Stomach smooth muscle (tissue), 2 donors: ENCODE results near the gene TIMP2.
A peak's percentile ranks its signal among the peaks of the same experiment; 100 is the strongest.
"Not testable (repeated sequence)": the region's sequence is repeated elsewhere in the genome, so short reads cannot be mapped to it uniquely, and the experiment has no call there.

ENCODE experiments used
- H3K27ac ChIP-seq: one replicate; pipeline ENCODE4 v1.7.0; 2013; ENCODE audit warnings: mild to moderate bottlenecking, low read length, inconsistent platforms
- H3K27me3 ChIP-seq, 2 donors: one replicate each; pipeline ENCODE4 v1.7.0; 2013; ENCODE audit warnings: low read length in 2 of 2; ENCODE audit not compliant: insufficient read depth in 2 of 2, control insufficient read depth in 1 of 2
- H3K36me3 ChIP-seq, 2 donors: one replicate each; pipeline ENCODE4 v1.7.0; 2013; ENCODE audit warnings: low read length in 2 of 2; ENCODE audit not compliant: control insufficient read depth in 2 of 2, insufficient read depth in 2 of 2
- H3K4me1 ChIP-seq: one replicate; pipeline ENCODE4 v1.7.0; 2013; ENCODE audit warnings: low read length; ENCODE audit not compliant: control insufficient read depth, insufficient read depth
- H3K4me3 ChIP-seq, 2 donors: one replicate each; pipeline ENCODE4 v1.7.0; 2013; ENCODE audit warnings: low read length in 2 of 2
- H3K9ac ChIP-seq, 2 donors: one replicate each; pipeline ENCODE4 v1.7.0; 2013; ENCODE audit warnings: low read length in 2 of 2, mild to moderate bottlenecking in 1 of 2
- H3K9me3 ChIP-seq, 2 donors: one replicate each; pipeline ENCODE4 v1.7.0; 2013; ENCODE audit warnings: low read length in 2 of 2; ENCODE audit not compliant: control insufficient read depth in 2 of 2
- donor health status: healthy.
- donor health status: Pancreatic carcinoma.

Gene TIMP2

GRCh38 chr17:78917451-78918275 lies 7.5 kb downstream of the TIMP2 start:
- H3K9me3 ChIP-seq: no peaks in the 10 kb centered on the region
- H3K27me3 ChIP-seq: no peaks in the 10 kb centered on the region
- H3K4me3 ChIP-seq: peak overlapping the region in 1 of 2 donors; percentile 35
- H3K36me3 ChIP-seq: peaks cover 0 to 3% of the 10 kb centered on the region in 2 donors
- peaks cover 66% of the 10 kb centered on the region for H3K4me1 ChIP-seq
- no peak overlapping the region for H3K9ac ChIP-seq
- peak overlapping the region; percentile 11 for H3K27ac ChIP-seq

GRCh38 chr17:78915872-78916632 lies 9.1 kb downstream of the TIMP2 start:
- H3K9ac ChIP-seq: no peak overlapping the region

GRCh38 chr17:78913115-78913514 lies 12.1 kb downstream of the TIMP2 start:
- Histone ChIP-seq H3K4me3 (no peak overlapping the region), H3K9ac (no peak overlapping the region), H3K27ac (no peak overlapping the region), H3K9me3 (no peaks in the 10 kb centered on the region), H3K4me1 (peaks cover 38% of the 10 kb centered on the region), H3K27me3 (no peaks in the 10 kb centered on the region), H3K36me3 (peaks cover 0 to 8% of the 10 kb centered on the region in 2 donors)

More at GRCh38 chr17:78915872-78916632, 9.1 kb downstream of the TIMP2 start:
- Histone ChIP-seq H3K27ac (peak overlapping the region; percentile 62), H3K9me3 (no peaks in the 10 kb centered on the region), H3K4me1 (peaks cover 50% of the 10 kb centered on the region), H3K27me3 (no peaks in the 10 kb centered on the region), H3K4me3 (peak overlapping the region; percentile 20 to 40), H3K36me3 (peaks cover 0 to 8% of the 10 kb centered on the region in 2 donors)

GRCh38 chr17:78912082-78912481 lies 13.1 kb downstream of the TIMP2 start:
- Histone ChIP-seq H3K27me3 (no peaks in the 10 kb centered on the region), H3K4me1 (peaks cover 30% of the 10 kb centered on the region), H3K27ac (no peak overlapping the region), H3K36me3 (peaks cover 0 to 8% of the 10 kb centered on the region in 2 donors), H3K9ac (no peak overlapping the region), H3K9me3 (no peaks in the 10 kb centered on the region), H3K4me3 (no peak overlapping the region)

- H3K27ac ChIP-seq, H3K36me3 ChIP-seq, H3K27me3 ChIP-seq, H3K4me3 ChIP-seq, H3K9ac ChIP-seq, H3K9me3 ChIP-seq: not testable (repeated sequence)
- peaks cover 28% of the 10 kb centered on the region for H3K4me1 ChIP-seq
Observed at GRCh38 chr17:78911543-78911942, 13.6 kb downstream of the TIMP2 start.

GRCh38 chr17:78910497-78911284 lies 14.5 kb downstream of the TIMP2 start:
- H3K27me3 ChIP-seq: no peaks in the 10 kb centered on the region
- no peak overlapping the region for H3K9ac ChIP-seq
- H3K36me3 ChIP-seq: peaks cover 0 to 8% of the 10 kb centered on the region in 2 donors
- H3K4me3 ChIP-seq: no peak overlapping the region
- no peak overlapping the region for H3K27ac ChIP-seq
- H3K4me1 ChIP-seq: peaks cover 19% of the 10 kb centered on the region
- H3K9me3 ChIP-seq: no peaks in the 10 kb centered on the region

- Histone ChIP-seq H3K27ac (no peak overlapping the region), H3K4me3 (no peak overlapping the region), H3K9me3 (no peaks in the 10 kb centered on the region), H3K9ac (no peak overlapping the region), H3K4me1 (peaks cover 24% of the 10 kb centered on the region), H3K27me3 (no peaks in the 10 kb centered on the region), H3K36me3 (peaks cover 0 to 8% of the 10 kb centered on the region in 2 donors)
Observed at GRCh38 chr17:78908426-78908825, 16.8 kb downstream of the TIMP2 start.

- Histone ChIP-seq H3K9ac (no peak overlapping the region), H3K27ac (no peak overlapping the region), H3K9me3 (no peaks in the 10 kb centered on the region), H3K4me1 (peaks cover 31% of the 10 kb centered on the region), H3K36me3 (peaks cover 8 to 12% of the 10 kb centered on the region in 2 donors), H3K4me3 (no peak overlapping the region), H3K27me3 (no peaks in the 10 kb centered on the region)
Observed at GRCh38 chr17:78905541-78905940, 19.6 kb downstream of the TIMP2 start.

GRCh38 chr17:78905116-78905515 lies 20.1 kb downstream of the TIMP2 start:
- Histone ChIP-seq H3K4me1 (peaks cover 31% of the 10 kb centered on the region), H3K9ac (no peak overlapping the region), H3K36me3 (peaks cover 10 to 12% of the 10 kb centered on the region in 2 donors), H3K9me3 (no peaks in the 10 kb centered on the region), H3K27ac (no peak overlapping the region), H3K4me3 (no peak overlapping the region), H3K27me3 (no peaks in the 10 kb centered on the region)

- Histone ChIP-seq H3K4me1 (peaks cover 31% of the 10 kb centered on the region), H3K9ac (no peak overlapping the region), H3K27me3 (no peaks in the 10 kb centered on the region), H3K9me3 (no peaks in the 10 kb centered on the region), H3K36me3 (peaks cover 10 to 12% of the 10 kb centered on the region in 2 donors), H3K27ac (no peak overlapping the region), H3K4me3 (no peak overlapping the region)
Observed at GRCh38 chr17:78904371-78904770, 20.8 kb downstream of the TIMP2 start.
